ENCODE data around the gene MDFI. TPM values are rescaled to one million over a fixed set of nuclear protein-coding genes. Genes with fewer than 3 reads are reported as not detected.
"Not testable (repeated sequence)": the region's sequence is repeated elsewhere in the genome, so short reads cannot be mapped to it uniquely, and the experiment has no call there.

The MDFI gene
- total RNA-seq, 4 donors from 2014 or later = 1.4 to 6.5 (median 2.3) TPM; not detected in 1

GRCh38 chr6:41608443-41609151 is 29.7 kb upstream of the MDFI start:
- 74 to 86% methylated on average over 4 to 6 of the region's 11 CpGs for WGBS, 2 donors (ENCODE audit: low coverage in 1 of 2)
- ATAC-seq = no peak
- TF ChIP-seq POLR2AphosphoS5 (IDR thresholded peaks at IDR 0.05) (no peak), EP300 (IDR thresholded peaks at IDR 0.05) (no peak), POLR2A (IDR thresholded peaks at IDR 0.05) (no peak)
- TF ChIP-seq, protein P1, sequence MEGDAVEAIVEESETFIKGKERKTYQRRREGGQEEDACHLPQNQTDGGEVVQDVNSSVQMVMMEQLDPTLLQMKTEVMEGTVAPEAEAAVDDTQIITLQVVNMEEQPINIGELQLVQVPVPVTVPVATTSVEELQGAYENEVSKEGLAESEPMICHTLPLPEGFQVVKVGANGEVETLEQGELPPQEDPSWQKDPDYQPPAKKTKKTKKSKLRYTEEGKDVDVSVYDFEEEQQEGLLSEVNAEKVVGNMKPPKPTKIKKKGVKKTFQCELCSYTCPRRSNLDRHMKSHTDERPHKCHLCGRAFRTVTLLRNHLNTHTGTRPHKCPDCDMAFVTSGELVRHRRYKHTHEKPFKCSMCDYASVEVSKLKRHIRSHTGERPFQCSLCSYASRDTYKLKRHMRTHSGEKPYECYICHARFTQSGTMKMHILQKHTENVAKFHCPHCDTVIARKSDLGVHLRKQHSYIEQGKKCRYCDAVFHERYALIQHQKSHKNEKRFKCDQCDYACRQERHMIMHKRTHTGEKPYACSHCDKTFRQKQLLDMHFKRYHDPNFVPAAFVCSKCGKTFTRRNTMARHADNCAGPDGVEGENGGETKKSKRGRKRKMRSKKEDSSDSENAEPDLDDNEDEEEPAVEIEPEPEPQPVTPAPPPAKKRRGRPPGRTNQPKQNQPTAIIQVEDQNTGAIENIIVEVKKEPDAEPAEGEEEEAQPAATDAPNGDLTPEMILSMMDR (IDR thresholded peaks at IDR 0.05) = no peak
- Histone ChIP-seq H3K27me3 (peaks cover 8% of the 10 kb centered on the region), H3K4me1 (peaks cover 0 to under 1% (median 0%) of the 10 kb centered on the region in 3 donors), H3K9me3 (peaks cover 0 to 7% (median 0%) of the 10 kb centered on the region in 3 donors), H3K36me3 (no peaks in the 10 kb centered on the region), H3K4me3 (no peak overlapping the region), H3K27ac (no peak overlapping the region)

GRCh38 chr6:41614715-41615114 is 23.6 kb upstream of the MDFI start:
- 81 to 83% methylated on average over 2 of the region's 2 CpGs for WGBS, 2 donors (ENCODE audit: low coverage in 1 of 2)
- no peak overlapping the region for H3K4me3 ChIP-seq
- H3K27me3 ChIP-seq = peaks cover 8% of the 10 kb centered on the region
- no peaks in the 10 kb centered on the region for H3K36me3 ChIP-seq
- H3K27ac ChIP-seq = no peak overlapping the region
- TF ChIP-seq, protein P1 (IDR thresholded peaks at IDR 0.05) = no peak
- TF ChIP-seq EP300 (IDR thresholded peaks at IDR 0.05) = no peak
- no peak for TF ChIP-seq POLR2A (IDR thresholded peaks at IDR 0.05)
- no peak for TF ChIP-seq POLR2AphosphoS5 (IDR thresholded peaks at IDR 0.05)
- H3K9me3 ChIP-seq = peaks cover 0 to 14% (median 0%) of the 10 kb centered on the region in 3 donors
- no peak for ATAC-seq
- no peaks in the 10 kb centered on the region for H3K4me1 ChIP-seq

GRCh38 chr6:41615311-41615710 is 23.0 kb upstream of the MDFI start:
- 73% methylated on average over 4 of the region's 7 CpGs; no CpG with 5 or more reads in 1 of the 2 donors for WGBS, 2 donors (ENCODE audit: low coverage in 1 of 2)
- no peak for ATAC-seq

DNA sequence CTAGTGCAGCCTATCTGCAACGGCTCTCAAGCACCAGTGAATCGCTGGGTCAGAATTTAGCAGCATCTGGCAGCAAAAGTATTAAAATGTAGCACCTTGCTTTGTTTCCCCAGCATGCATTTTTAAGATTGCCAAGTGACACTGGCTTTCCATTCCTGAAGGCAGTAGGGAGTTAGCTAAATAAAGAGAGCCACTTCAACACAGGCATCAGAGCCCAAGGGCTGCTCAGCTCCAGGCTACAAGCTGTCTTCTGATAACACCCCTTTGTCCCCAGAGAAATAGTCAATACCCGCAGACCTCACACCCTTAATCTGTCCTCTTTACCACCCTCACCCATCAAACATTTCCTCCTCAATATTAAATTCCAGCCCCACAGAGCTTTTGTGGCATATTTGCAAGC is 19.7 kb upstream of the MDFI start:
- no peaks in the 10 kb centered on the region for H3K36me3 ChIP-seq
- ATAC-seq = no peak
- H3K9me3 ChIP-seq = peaks cover 0 to 27% (median 0%) of the 10 kb centered on the region in 3 donors
- H3K27ac ChIP-seq = no peak overlapping the region
- no peak for TF ChIP-seq EP300 (IDR thresholded peaks at IDR 0.05)
- no peaks in the 10 kb centered on the region for H3K4me1 ChIP-seq
- H3K4me3 ChIP-seq = no peak overlapping the region
- WGBS, 2 donors (ENCODE audit: low coverage in 1 of 2) = 60 to 100% methylated on average over 1 of the region's 3 CpGs
- H3K27me3 ChIP-seq = peaks cover 7% of the 10 kb centered on the region

More at GRCh38 chr6:41615311-41615710, 23.0 kb upstream of the MDFI start:
- peaks cover 9% of the 10 kb centered on the region for H3K27me3 ChIP-seq
- no peaks in the 10 kb centered on the region for H3K36me3 ChIP-seq
- no peak for TF ChIP-seq POLR2A (IDR thresholded peaks at IDR 0.05)
- H3K4me1 ChIP-seq = no peaks in the 10 kb centered on the region
- H3K9me3 ChIP-seq = peaks cover 0 to 14% (median 0%) of the 10 kb centered on the region in 3 donors
- no peak overlapping the region for H3K4me3 ChIP-seq
- H3K27ac ChIP-seq = no peak overlapping the region

DNA sequence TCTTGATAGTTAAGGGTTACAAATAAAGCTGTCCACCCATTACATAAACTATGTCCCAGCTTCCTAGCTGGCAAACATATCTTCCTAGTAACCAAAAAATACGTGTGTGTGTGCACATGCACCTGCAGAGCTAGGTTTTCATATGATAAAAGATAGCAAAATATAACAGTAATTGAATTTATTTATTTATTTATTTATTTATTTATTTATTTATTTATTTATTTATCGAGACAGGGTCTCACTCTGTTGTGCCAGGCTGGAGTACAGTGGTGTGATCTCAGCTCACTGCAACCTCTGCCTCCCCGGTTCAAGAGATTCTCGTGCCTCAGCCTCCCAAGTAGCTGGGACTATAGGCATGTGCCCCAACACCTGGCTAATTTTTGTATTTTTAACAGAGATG is 19.1 kb upstream of the MDFI start:
- H3K27ac ChIP-seq = not testable (repeated sequence)
- 70 to 78% methylated on average over 4 of the region's 4 CpGs for WGBS, 2 donors (ENCODE audit: low coverage in 1 of 2)

GRCh38 chr6:41621367-41621766 is 16.9 kb upstream of the MDFI start:
- ATAC-seq = no peak
- H3K9me3 ChIP-seq = peaks cover 0 to 20% (median 0%) of the 10 kb centered on the region in 3 donors
- peaks cover 7% of the 10 kb centered on the region for H3K27me3 ChIP-seq
- no peak overlapping the region for H3K4me3 ChIP-seq
- no peak overlapping the region for H3K27ac ChIP-seq
- TF ChIP-seq EP300 (IDR thresholded peaks at IDR 0.05) = no peak
- TF ChIP-seq, protein P1 (IDR thresholded peaks at IDR 0.05) = no peak
- no peaks in the 10 kb centered on the region for H3K36me3 ChIP-seq
- peaks cover 0 to 6% (median 4%) of the 10 kb centered on the region in 3 donors for H3K4me1 ChIP-seq

More for the DNA sequence above, 19.1 kb upstream of the MDFI start:
- not testable (repeated sequence) for H3K4me1 ChIP-seq, H3K36me3 ChIP-seq, H3K27me3 ChIP-seq, H3K4me3 ChIP-seq, ATAC-seq
- peaks cover 0 to 21% (median 0%) of the 10 kb centered on the region in 3 donors for H3K9me3 ChIP-seq
